ENCODE results near the gene TSPAN6.

DNA sequence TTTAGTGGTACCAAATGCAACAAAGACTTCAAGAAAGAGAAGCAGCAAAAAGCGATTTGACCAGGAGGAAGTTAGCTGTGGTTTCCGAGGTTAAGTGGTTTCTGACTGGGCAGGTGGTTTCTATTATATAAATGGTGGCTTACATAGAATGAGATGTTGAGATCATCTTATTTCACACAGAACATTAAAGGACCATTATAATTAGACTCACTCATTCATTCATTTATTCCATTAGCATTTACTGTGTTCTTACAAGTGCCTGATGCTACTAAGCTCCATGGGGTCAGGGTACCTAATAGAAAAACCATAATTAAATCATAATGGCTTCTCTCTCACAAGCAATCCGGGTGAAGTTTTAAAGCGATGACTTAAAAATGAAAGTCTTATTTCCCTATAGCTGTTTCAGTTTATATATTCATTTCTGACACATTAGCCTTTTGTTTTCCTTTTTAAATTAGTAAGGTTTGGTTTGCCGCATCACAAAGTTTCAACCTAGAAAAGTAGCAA, 10.6 kb downstream of the TSPAN6 start:
- TF ChIP-seq YY1 (IDR thresholded peaks at IDR 0.05; ENCODE audit: insufficient read depth, insufficient read length) (no peak), ZNF274 (IDR thresholded peaks at IDR 0.05; ENCODE audit: low read depth, low read length) (no peak)

Measured in NT2/D1 (cell line).